ENCODE measurements around the gene CGB2. TPM values are rescaled to one million over a fixed set of nuclear protein-coding genes. Genes with fewer than 3 reads are reported as not detected.

Gene CGB2
- total and polyA plus RNA-seq, 9 of the 15 experiments (the other 6 are each of a cell fraction or from before 2014, with no cell fraction given) = 0.22 TPM; not detected in 8

DNA sequence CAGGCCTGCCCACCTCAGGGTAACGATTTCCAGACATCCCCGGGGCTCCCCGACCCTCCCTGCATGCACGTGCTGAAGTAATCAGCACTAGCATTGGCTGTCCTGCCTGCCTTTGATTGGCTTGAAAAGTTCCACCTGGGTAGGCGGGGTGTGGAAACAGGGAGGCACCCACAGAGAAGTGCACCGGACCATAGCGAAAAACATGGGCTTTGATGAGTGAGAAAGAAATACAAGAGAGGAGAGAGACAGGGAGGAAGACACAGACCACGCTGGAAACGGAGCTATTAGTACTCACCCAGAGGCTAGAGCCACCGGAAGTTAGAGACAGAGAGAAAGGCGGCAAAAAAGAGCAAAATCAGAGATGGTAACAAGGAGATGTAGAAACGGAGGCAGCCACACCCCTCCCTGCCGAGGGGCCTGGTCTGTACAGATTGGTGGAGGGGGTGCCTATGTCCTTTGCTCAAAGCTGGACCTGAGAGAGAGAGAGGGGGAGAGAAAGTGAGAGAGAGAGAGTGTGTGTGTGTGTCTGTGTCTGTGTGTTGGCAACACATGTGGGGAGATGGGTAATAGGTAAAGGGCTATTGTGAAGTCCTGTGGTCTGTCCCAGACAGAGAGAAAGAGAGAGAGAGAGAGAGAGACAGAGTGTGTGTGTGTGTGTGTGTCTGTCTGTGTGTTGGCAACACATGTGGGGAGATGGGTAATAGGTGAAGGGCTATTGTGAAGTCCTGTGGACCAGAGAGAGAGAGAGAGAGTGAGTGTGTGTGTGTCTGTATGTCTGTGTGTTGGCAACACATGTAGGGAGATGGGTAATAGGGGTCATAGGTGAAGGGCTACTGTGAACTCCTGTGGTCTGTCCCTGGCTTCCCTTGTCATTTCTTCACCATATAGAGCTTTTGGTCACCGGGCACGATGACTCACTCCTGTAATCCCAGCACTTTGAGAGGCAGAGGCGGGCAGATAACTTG lies 10.5 kb upstream of the CGB2 start (continued):
- TF ChIP-seq, protein P1, sequence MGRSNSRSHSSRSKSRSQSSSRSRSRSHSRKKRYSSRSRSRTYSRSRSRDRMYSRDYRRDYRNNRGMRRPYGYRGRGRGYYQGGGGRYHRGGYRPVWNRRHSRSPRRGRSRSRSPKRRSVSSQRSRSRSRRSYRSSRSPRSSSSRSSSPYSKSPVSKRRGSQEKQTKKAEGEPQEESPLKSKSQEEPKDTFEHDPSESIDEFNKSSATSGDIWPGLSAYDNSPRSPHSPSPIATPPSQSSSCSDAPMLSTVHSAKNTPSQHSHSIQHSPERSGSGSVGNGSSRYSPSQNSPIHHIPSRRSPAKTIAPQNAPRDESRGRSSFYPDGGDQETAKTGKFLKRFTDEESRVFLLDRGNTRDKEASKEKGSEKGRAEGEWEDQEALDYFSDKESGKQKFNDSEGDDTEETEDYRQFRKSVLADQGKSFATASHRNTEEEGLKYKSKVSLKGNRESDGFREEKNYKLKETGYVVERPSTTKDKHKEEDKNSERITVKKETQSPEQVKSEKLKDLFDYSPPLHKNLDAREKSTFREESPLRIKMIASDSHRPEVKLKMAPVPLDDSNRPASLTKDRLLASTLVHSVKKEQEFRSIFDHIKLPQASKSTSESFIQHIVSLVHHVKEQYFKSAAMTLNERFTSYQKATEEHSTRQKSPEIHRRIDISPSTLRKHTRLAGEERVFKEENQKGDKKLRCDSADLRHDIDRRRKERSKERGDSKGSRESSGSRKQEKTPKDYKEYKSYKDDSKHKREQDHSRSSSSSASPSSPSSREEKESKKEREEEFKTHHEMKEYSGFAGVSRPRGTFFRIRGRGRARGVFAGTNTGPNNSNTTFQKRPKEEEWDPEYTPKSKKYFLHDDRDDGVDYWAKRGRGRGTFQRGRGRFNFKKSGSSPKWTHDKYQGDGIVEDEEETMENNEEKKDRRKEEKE (IDR thresholded peaks at IDR 0.05; ENCODE audit: borderline replicate concordance in 1 of 2, control insufficient read depth in 1 of 2, low read depth in 2 of 2, low read length in 1 of 2) = no peak
- TF ChIP-seq, protein P2, sequence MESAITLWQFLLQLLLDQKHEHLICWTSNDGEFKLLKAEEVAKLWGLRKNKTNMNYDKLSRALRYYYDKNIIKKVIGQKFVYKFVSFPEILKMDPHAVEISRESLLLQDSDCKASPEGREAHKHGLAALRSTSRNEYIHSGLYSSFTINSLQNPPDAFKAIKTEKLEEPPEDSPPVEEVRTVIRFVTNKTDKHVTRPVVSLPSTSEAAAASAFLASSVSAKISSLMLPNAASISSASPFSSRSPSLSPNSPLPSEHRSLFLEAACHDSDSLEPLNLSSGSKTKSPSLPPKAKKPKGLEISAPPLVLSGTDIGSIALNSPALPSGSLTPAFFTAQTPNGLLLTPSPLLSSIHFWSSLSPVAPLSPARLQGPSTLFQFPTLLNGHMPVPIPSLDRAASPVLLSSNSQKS (CRISPR knock-in tag; IDR thresholded peaks at IDR 0.05) = no peak
- TF ChIP-seq, protein P3, sequence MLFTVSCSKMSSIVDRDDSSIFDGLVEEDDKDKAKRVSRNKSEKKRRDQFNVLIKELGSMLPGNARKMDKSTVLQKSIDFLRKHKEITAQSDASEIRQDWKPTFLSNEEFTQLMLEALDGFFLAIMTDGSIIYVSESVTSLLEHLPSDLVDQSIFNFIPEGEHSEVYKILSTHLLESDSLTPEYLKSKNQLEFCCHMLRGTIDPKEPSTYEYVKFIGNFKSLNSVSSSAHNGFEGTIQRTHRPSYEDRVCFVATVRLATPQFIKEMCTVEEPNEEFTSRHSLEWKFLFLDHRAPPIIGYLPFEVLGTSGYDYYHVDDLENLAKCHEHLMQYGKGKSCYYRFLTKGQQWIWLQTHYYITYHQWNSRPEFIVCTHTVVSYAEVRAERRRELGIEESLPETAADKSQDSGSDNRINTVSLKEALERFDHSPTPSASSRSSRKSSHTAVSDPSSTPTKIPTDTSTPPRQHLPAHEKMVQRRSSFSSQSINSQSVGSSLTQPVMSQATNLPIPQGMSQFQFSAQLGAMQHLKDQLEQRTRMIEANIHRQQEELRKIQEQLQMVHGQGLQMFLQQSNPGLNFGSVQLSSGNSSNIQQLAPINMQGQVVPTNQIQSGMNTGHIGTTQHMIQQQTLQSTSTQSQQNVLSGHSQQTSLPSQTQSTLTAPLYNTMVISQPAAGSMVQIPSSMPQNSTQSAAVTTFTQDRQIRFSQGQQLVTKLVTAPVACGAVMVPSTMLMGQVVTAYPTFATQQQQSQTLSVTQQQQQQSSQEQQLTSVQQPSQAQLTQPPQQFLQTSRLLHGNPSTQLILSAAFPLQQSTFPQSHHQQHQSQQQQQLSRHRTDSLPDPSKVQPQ (CRISPR knock-in tag; IDR thresholded peaks at IDR 0.05; ENCODE audit: borderline replicate concordance) = no peak
- no peak for TF ChIP-seq ATF7 (IDR thresholded peaks at IDR 0.05)
- no peak for TF ChIP-seq HDAC1 (IDR thresholded peaks at IDR 0.05)
- TF ChIP-seq, protein P4, sequence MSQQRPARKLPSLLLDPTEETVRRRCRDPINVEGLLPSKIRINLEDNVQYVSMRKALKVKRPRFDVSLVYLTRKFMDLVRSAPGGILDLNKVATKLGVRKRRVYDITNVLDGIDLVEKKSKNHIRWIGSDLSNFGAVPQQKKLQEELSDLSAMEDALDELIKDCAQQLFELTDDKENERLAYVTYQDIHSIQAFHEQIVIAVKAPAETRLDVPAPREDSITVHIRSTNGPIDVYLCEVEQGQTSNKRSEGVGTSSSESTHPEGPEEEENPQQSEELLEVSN (IDR thresholded peaks at IDR 0.05; ENCODE audit: borderline replicate concordance in 1 of 2, extremely low read depth in 1 of 2, insufficient read depth in 1 of 2, insufficient read length in 1 of 2, low read depth in 1 of 2, low read length in 1 of 2, poor library complexity in 1 of 2, severe bottlenecking in 1 of 2) = peak in 1 of 2 experiments; percentile 28
- TF ChIP-seq, protein P5, sequence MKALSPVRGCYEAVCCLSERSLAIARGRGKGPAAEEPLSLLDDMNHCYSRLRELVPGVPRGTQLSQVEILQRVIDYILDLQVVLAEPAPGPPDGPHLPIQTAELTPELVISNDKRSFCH (CRISPR knock-in tag; IDR thresholded peaks at IDR 0.05) = no peak
- TF ChIP-seq, protein P5 (tag; IDR thresholded peaks at IDR 0.05) = no peak
- TF ChIP-seq, protein P6, sequence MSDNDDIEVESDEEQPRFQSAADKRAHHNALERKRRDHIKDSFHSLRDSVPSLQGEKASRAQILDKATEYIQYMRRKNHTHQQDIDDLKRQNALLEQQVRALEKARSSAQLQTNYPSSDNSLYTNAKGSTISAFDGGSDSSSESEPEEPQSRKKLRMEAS (CRISPR knock-in tag; IDR thresholded peaks at IDR 0.05) = peak; percentile 23; the same call in 1 of the 2 replicates
- TF ChIP-seq CBFA2T3 (IDR thresholded peaks at IDR 0.05) = 0 out of 2 replicates have a peak, but pooled peaks have one; percentile 17
- no peak for TF ChIP-seq ZNF41 (CRISPR knock-in tag; conservative IDR thresholded peaks at IDR 0.05)
- no peak for TF ChIP-seq FOS (IDR thresholded peaks at IDR 0.05; ENCODE audit: extremely low read depth, insufficient read length)
- no peak for TF ChIP-seq FOXP1 (CRISPR knock-in tag; IDR thresholded peaks at IDR 0.05)
- TF ChIP-seq, protein P7, sequence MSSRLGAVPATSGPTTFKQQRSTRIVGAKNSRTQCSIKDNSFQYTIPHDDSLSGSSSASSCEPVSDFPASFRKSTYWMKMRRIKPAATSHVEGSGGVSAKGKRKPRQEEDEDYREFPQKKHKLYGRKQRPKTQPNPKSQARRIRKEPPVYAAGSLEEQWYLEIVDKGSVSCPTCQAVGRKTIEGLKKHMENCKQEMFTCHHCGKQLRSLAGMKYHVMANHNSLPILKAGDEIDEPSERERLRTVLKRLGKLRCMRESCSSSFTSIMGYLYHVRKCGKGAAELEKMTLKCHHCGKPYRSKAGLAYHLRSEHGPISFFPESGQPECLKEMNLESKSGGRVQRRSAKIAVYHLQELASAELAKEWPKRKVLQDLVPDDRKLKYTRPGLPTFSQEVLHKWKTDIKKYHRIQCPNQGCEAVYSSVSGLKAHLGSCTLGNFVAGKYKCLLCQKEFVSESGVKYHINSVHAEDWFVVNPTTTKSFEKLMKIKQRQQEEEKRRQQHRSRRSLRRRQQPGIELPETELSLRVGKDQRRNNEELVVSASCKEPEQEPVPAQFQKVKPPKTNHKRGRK (tag; IDR thresholded peaks at IDR 0.05) = no peak

Data from K562 (cell line).